ENCODE data around the gene NAALADL1.

The NAALADL1 gene

GRCh38 chr11:65078786-65079342, 20.5 kb upstream of the NAALADL1 start:
- DNase-seq: no peak

GRCh38 chr11:65078151-65078550, 19.8 kb upstream of the NAALADL1 start:
- no peak for DNase-seq

GRCh38 chr11:65077451-65077850, 19.1 kb upstream of the NAALADL1 start:
- DNase-seq: peak; percentile 35

GRCh38 chr11:65072631-65072966, 14.2 kb upstream of the NAALADL1 start:
- no peak for DNase-seq

- DNase-seq: no peak
Observed at GRCh38 chr11:65071907-65072630, 13.7 kb upstream of the NAALADL1 start.

- no peak for DNase-seq
Observed at GRCh38 chr11:65069217-65069616, 10.9 kb upstream of the NAALADL1 start.

- no peak for DNase-seq
Observed at GRCh38 chr11:65067446-65067845, 9.1 kb upstream of the NAALADL1 start.

GRCh38 chr11:65066805-65067291, 8.5 kb upstream of the NAALADL1 start:
- DNase-seq: peak; percentile 93

GRCh38 chr11:65066315-65066714, 8.0 kb upstream of the NAALADL1 start:
- DNase-seq: no peak

GRCh38 chr11:65065851-65066250, 7.5 kb upstream of the NAALADL1 start:
- no peak for DNase-seq

GRCh38 chr11:65064847-65065240, 6.5 kb upstream of the NAALADL1 start:
- no peak for DNase-seq

- DNase-seq: no peak
Observed at GRCh38 chr11:65063532-65063931, 5.2 kb upstream of the NAALADL1 start.

GRCh38 chr11:65060913-65061408, 2.6 kb upstream of the NAALADL1 start:
- no peak for DNase-seq

- no peak for DNase-seq
Observed at GRCh38 chr11:65059959-65060824, 1.8 kb upstream of the NAALADL1 start.

GRCh38 chr11:65059523-65059922, 1.2 kb upstream of the NAALADL1 start:
- no peak for DNase-seq

- peak; percentile 17 for DNase-seq
Observed at GRCh38 chr11:65058012-65058411, 341 bp downstream of the NAALADL1 start.

- no peak for DNase-seq
Observed at GRCh38 chr11:65057526-65057925, 827 bp downstream of the NAALADL1 start.

- no peak for DNase-seq
Observed at GRCh38 chr11:65056999-65057398, 1.4 kb downstream of the NAALADL1 start.

- DNase-seq: no peak
Observed at GRCh38 chr11:65055538-65055937, 2.8 kb downstream of the NAALADL1 start.

- no peak for DNase-seq
Observed at GRCh38 chr11:65053827-65054508, 4.4 kb downstream of the NAALADL1 start.

- DNase-seq: no peak
Observed at GRCh38 chr11:65051398-65051858, 6.9 kb downstream of the NAALADL1 start.

- DNase-seq: no peak
Observed at GRCh38 chr11:65047581-65048422, 10.6 kb downstream of the NAALADL1 start.
